Caco-2 (cell line): ENCODE data around the gene PDE6D. TPM values are rescaled to one million over a fixed set of nuclear protein-coding genes. Genes with fewer than 3 reads are reported as not detected.
"Not testable (repeated sequence)": the region's sequence is repeated elsewhere in the genome, so short reads cannot be mapped to it uniquely, and the experiment has no call there.

Experiments used
- BruUV-seq: library from RNA; stranded (reverse); fragments of 400-500 nt; replicated peaks from 2 replicates; lab custom pipeline; 2021; lab: Mats Ljungman, UMichigan
- CTCF ChIA-PET: fragments of 300-600 bp; sonication (Branson Sonifier 250); formaldehyde crosslinking; loops from one replicate; lab custom pipeline; 2022; ENCODE audit warnings: antibody characterized with exemption; lab: Charles Lee
- POLR2A ChIA-PET: fragments of 300-600 bp; sonication (Branson Sonifier 250); formaldehyde crosslinking; loops from one replicate; lab custom pipeline; 2022; ENCODE audit warnings: antibody characterized with exemption; lab: Charles Lee
- DNase-seq, 2 experiments: peaks; one replicate each; pipeline versions ENCODE4 v3.0.0 to v3.0.0-alpha.2; 2020 to 2022
- H3K27me3 ChIP-seq: replicated peaks from 2 replicates; pipeline ENCODE4 v1.6.0; 2011; ENCODE audit warnings: low read length; ENCODE audit not compliant: control insufficient read depth, insufficient read depth
- H3K36me3 ChIP-seq: 2 replicates; pipeline ENCODE4 v1.5.1; 2011; ENCODE audit warnings: low read length; ENCODE audit not compliant: control insufficient read depth, insufficient read depth
- H3K4me1 ChIP-seq: fragments of 250-450 bp; sonication (Bioruptor Pico); 2 replicates; pipeline ENCODE4 v1.5.1; 2020; ENCODE audit warnings: mild to moderate bottlenecking
- H3K4me3 ChIP-seq: 2 replicates; pipeline ENCODE4 v1.5.1; 2011; ENCODE audit warnings: low read depth, mild to moderate bottlenecking, control low read depth, low read length
- H3K9me3 ChIP-seq: fragments of 250-450 bp; sonication (Bioruptor Pico); 2 replicates; pipeline ENCODE4 v1.5.1; 2020; ENCODE audit warnings: mild to moderate bottlenecking, moderate library complexity
- H3K27ac Mint-ChIP-seq: one replicate; pipeline ENCODE4 v1.8.0; 2022; ENCODE audit warnings: mixed read lengths; ENCODE audit not compliant: unreplicated experiment
- H3K27me3 Mint-ChIP-seq: one replicate; pipeline ENCODE4 v1.8.0; 2022; ENCODE audit warnings: mixed read lengths; ENCODE audit not compliant: insufficient read depth, unreplicated experiment
- H3K36me3 Mint-ChIP-seq: one replicate; pipeline ENCODE4 v1.8.0; 2022; ENCODE audit warnings: mild to moderate bottlenecking, mixed read lengths; ENCODE audit not compliant: insufficient read depth, unreplicated experiment
- H3K4me1 Mint-ChIP-seq: one replicate; pipeline ENCODE4 v1.8.0; 2022; ENCODE audit warnings: low read depth, mixed read lengths; ENCODE audit not compliant: unreplicated experiment
- H3K4me3 Mint-ChIP-seq: one replicate; pipeline ENCODE4 v1.8.0; 2022; ENCODE audit warnings: mild to moderate bottlenecking, moderate library complexity, mixed read lengths; ENCODE audit not compliant: unreplicated experiment
- H3K9me3 Mint-ChIP-seq: one replicate; pipeline ENCODE4 v1.8.0; 2022; ENCODE audit warnings: mixed read lengths; ENCODE audit not compliant: unreplicated experiment
- intact Hi-C: fragments of 100-400 bp; cut with micrococcal nuclease; formaldehyde crosslinking; loops from one replicate; pipeline ENCODE4 v1.10.0; 2022; ENCODE audit not compliant: unreplicated experiment
- total RNA-seq: library from RNA; stranded (reverse); gene quantifications from 2 replicates; pipeline ENCODE4 v1.2.3, GENCODE V29; 2022
- TF ChIP-seq, protein P1 (sequence below), 2 experiments: fragments of 200-600 bp in 1 of 2; IDR thresholded peaks; 1 replicate in 1 of 2; 2 replicates in 1 of 2; pipeline versions ENCODE4 v1.5.1 to v1.8.0; 2011 to 2022; ENCODE audit warnings: antibody characterized with exemption in 1 of 2, control low read depth in 1 of 2, inconsistent platforms in 1 of 2, low read depth in 1 of 2, low read length in 1 of 2, mild to moderate bottlenecking in 1 of 2, moderate library complexity in 1 of 2; ENCODE audit not compliant: insufficient read depth in 1 of 2, severe bottlenecking in 1 of 2, unreplicated experiment in 1 of 2

Gene PDE6D
- total RNA-seq, 1 experiment from 2014 or later = 9.1 TPM

DNA sequence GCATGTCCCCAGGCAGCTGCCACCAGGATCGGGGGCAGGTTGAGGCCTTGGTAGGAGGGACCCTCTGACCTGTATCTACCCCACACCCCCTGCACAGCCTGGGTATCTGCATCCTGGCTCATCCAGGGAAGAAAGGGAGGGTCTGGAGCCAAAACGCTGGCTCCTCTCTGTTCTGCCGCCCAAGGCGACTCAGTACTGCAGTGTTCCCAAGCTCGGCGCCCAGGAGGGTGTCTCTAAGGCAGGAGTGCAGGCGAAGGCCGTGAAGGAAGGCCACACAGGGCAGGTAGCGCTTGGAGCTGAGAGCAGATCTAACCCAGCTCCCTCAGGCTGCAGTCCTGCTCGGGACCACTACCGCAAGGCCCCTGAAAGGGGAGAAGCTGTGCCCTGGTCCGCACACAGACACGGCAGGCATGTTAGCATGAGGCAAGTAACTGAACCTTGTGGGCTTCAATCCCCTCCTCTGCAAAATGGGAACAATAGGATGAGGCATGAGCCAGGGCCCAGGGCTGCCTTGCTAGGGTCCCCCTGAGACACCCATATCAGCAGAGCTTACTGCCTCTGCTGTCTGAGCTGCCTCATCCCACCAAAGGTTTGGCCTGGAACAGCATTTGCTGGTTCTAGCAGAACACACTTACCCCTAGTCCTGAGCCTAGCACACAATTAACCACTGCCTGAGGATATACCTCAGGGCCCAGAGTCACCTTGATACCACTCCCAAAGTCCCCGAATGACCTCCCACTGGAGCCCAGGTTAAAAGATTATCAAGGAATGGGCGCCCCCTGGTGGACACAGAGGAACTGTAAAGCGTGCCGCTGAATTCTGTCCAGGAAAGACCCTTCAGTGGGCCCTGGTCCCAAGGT is 66.2 kb downstream of the PDE6D start:
- Mint-ChIP-seq H3K27me3 (no peaks in the 10 kb centered on the region), H3K4me1 (peaks cover 16% of the 10 kb centered on the region), H3K9me3 (no peaks in the 10 kb centered on the region), H3K4me3 (no peak overlapping the region), H3K27ac (peak overlapping the region; percentile 59), H3K36me3 (peaks cover 60% of the 10 kb centered on the region)
- ChIA-PET POLR2A (interaction anchor here (2.2 kb wide), 2 partner anchors 35 to 101 kb away, joined by 8 to 11 read pairs; no protein-coding TSS in a partner anchor), CTCF (interaction anchor here (0.6 to 2.7 kb wide), 9 partner anchors 9 to 104 kb away, joined by 3 to 55 read pairs (median 4); no protein-coding TSS in a partner anchor)
- H3K27me3 ChIP-seq = no peaks in the 10 kb centered on the region
- peaks cover 3% of the 10 kb centered on the region for H3K36me3 ChIP-seq
- peaks cover 11% of the 10 kb centered on the region for H3K4me1 ChIP-seq
- no TSS peak for BruUV-seq
- TF ChIP-seq, protein P1, sequence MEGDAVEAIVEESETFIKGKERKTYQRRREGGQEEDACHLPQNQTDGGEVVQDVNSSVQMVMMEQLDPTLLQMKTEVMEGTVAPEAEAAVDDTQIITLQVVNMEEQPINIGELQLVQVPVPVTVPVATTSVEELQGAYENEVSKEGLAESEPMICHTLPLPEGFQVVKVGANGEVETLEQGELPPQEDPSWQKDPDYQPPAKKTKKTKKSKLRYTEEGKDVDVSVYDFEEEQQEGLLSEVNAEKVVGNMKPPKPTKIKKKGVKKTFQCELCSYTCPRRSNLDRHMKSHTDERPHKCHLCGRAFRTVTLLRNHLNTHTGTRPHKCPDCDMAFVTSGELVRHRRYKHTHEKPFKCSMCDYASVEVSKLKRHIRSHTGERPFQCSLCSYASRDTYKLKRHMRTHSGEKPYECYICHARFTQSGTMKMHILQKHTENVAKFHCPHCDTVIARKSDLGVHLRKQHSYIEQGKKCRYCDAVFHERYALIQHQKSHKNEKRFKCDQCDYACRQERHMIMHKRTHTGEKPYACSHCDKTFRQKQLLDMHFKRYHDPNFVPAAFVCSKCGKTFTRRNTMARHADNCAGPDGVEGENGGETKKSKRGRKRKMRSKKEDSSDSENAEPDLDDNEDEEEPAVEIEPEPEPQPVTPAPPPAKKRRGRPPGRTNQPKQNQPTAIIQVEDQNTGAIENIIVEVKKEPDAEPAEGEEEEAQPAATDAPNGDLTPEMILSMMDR (IDR thresholded peaks at IDR 0.05; ENCODE audit: insufficient read depth in 1 of 2, low read depth in 1 of 2, low read length in 1 of 2, severe bottlenecking in 1 of 2, unreplicated experiment in 1 of 2) = peak; percentile 69 to 71
- no peak overlapping the region for H3K4me3 ChIP-seq
- intact Hi-C loops = loop anchor here (1.0 to 10.0 kb wide), 4 partner anchors 35 to 103 kb away; partner anchors contain the start of genes COPS7B and PDE6D
- no peaks in the 10 kb centered on the region for H3K9me3 ChIP-seq
- DNase-seq = peak; percentile 82 to 87

DNA sequence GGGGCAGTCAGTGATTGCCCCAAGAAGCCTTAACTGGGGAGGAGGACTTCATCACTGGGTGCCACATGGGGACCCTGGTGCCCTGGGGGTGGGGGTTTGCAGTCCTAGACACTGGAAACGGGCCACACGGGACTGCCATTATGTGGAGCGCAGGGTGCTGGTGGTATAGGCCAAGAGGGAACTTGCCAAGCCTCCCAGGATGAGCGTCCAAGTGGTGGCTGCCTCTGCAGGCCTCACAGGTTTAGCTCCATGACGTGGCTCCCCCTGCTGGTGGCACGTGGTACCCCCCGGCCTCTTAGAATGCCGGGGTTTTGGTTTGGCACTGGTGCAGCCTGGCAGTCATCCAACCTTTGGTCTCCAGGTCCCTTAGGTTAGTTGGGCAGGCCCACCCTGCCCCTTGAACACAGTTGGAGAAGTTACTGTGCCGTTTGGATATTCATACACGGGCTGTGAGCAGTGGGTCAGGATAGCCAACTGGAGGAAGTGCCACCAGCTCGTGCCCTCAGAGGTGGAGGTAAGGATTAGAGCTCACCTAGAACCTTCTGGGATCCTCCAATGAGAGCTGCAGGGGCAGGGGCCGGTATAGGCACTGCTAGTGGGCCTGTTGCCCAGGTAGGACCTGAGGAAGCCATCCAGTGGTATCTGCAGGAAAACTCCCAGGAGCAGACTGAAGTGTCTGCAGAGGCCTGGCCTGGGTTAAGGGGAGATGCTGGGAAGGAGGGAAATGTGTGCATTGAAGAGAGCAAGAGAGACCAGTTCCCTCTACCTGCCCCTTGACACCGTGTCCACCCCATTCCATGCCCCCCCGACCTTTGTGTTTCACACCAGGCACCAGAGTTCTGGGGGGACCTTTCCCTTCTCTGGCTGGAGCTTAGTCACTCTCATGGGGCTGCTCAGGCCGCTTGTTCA is 67.1 kb downstream of the PDE6D start:
- Histone ChIP-seq H3K36me3 (peaks cover 3% of the 10 kb centered on the region), H3K27me3 (no peaks in the 10 kb centered on the region), H3K4me1 (peaks cover 11% of the 10 kb centered on the region), H3K4me3 (no peak overlapping the region), H3K9me3 (no peaks in the 10 kb centered on the region)
- H3K4me1 Mint-ChIP-seq = peaks cover 16% of the 10 kb centered on the region
- intact Hi-C loops = loop anchor here (2.0 to 10.0 kb wide), 2 partner anchors 37 to 71 kb away; partner anchors contain the start of genes COPS7B and PDE6D
- no TSS peak for BruUV-seq
- peak overlapping the region; percentile 31 for H3K4me3 Mint-ChIP-seq
- H3K36me3 Mint-ChIP-seq = peaks cover 69% of the 10 kb centered on the region
- peak; percentile 81 to 82 for DNase-seq
- peak overlapping the region; percentile 45 for H3K27ac Mint-ChIP-seq
- H3K27me3 Mint-ChIP-seq = no peaks in the 10 kb centered on the region
- no peaks in the 10 kb centered on the region for H3K9me3 Mint-ChIP-seq
- TF ChIP-seq, protein P1 (IDR thresholded peaks at IDR 0.05; ENCODE audit: insufficient read depth in 1 of 2, low read depth in 1 of 2, low read length in 1 of 2, severe bottlenecking in 1 of 2, unreplicated experiment in 1 of 2) = peak; percentile 74 to 82
- POLR2A ChIA-PET = interaction anchor here (2.2 kb wide), 2 partner anchors 34 to 100 kb away, joined by 8 to 11 read pairs; no protein-coding TSS in a partner anchor
- CTCF ChIA-PET = interaction anchor here (0.6 to 2.7 kb wide), 9 partner anchors 26 to 103 kb away, joined by 3 to 55 read pairs (median 4); no protein-coding TSS in a partner anchor

DNA sequence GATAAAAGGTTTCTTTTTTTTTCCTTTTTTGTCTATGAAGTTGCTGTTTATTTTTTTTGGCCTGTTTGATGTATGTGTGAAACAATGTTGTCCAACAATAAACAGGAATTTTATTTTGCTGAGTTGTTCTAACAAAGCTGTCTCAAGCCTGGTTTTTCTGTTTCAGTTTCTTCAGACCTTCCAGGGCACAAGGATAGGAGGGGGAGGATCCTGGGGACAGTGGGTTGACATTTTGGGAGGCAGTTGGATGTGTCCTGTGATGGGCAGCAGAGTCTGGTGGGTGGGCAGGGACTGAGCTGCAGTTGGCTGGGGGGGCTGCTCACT is 67.7 kb downstream of the PDE6D start:
- ChIA-PET CTCF (interaction anchor here (0.8 to 2.7 kb wide), 6 partner anchors 33 to 101 kb away, joined by 3 to 55 read pairs (median 4); no protein-coding TSS in a partner anchor), POLR2A (interaction anchor here (2.2 kb wide), 1 partner anchor 33 kb away, joined by 11 read pairs; no protein-coding TSS in a partner anchor)
- not testable (repeated sequence) for H3K4me3 Mint-ChIP-seq, H3K9me3 ChIP-seq, H3K4me3 ChIP-seq, H3K9me3 Mint-ChIP-seq, BruUV-seq, H3K27ac Mint-ChIP-seq, DNase-seq, H3K36me3 ChIP-seq, H3K27me3 ChIP-seq, H3K27me3 Mint-ChIP-seq
- peaks cover 16% of the 10 kb centered on the region for H3K4me1 Mint-ChIP-seq
- peaks cover 11% of the 10 kb centered on the region for H3K4me1 ChIP-seq
- intact Hi-C loops = loop anchor here (10.0 kb wide), 1 partner anchor 71 kb away; the partner anchor contains the start of genes COPS7B and PDE6D
- peaks cover 75% of the 10 kb centered on the region for H3K36me3 Mint-ChIP-seq

DNA sequence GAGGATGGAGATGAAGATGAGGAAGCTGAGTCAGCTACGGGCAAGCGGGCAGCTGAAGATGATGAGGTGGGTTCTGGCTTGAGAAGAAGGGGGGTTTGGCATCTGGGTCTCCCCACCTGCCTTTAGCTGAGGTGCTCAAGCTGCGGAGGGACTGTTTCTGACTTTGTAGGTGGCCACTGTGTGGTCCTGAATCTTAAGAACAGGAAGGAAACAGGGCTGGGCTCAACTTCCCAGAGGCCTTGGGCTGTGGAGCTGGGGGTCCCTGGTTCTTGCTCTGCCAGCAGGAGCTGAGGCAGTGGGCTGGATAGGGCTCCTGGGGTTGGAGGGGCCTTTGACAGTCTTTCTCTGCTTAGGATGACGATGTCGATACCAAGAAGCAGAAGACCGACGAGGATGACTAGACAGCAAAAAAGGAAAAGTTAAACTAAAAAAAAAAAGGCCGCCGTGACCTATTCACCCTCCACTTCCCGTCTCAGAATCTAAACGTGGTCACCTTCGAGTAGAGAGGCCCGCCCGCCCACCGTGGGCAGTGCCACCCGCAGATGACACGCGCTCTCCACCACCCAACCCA is 68.5 kb downstream of the PDE6D start:
- H3K9me3 ChIP-seq, H3K27ac Mint-ChIP-seq, H3K27me3 ChIP-seq, H3K27me3 Mint-ChIP-seq, H3K36me3 ChIP-seq, POLR2A ChIA-PET, BruUV-seq, DNase-seq, H3K4me3 ChIP-seq, H3K9me3 Mint-ChIP-seq: not testable (repeated sequence)
- peaks cover 11% of the 10 kb centered on the region for H3K4me1 ChIP-seq
- Mint-ChIP-seq H3K36me3 (peaks cover 82% of the 10 kb centered on the region), H3K4me1 (peaks cover 16% of the 10 kb centered on the region), H3K4me3 (peak overlapping the region; percentile 88)
- intact Hi-C loops = loop anchor here (10.0 kb wide), 1 partner anchor 72 kb away; the partner anchor contains the start of genes COPS7B and PDE6D
- CTCF ChIA-PET = interaction anchor here (1.1 kb wide), 1 partner anchor 46 kb away, joined by 4 read pairs; no protein-coding TSS in a partner anchor
